HL-60 (cell line): ENCODE data around the gene EFNA1.

ENCODE experiments used
- GABPA ChIP-seq: IDR thresholded peaks from 2 replicates; pipeline ENCODE4 v1.6.1; 2012; ENCODE audit warnings: low read depth
- POLR2AphosphoS5 ChIP-seq: IDR thresholded peaks from 2 replicates; pipeline ENCODE4 v1.6.1; 2012; ENCODE audit warnings: low read depth
- TF ChIP-seq, protein P1 (sequence below): IDR thresholded peaks from 2 replicates; pipeline ENCODE4 v1.6.1; 2012; ENCODE audit warnings: low read depth; ENCODE audit not compliant: insufficient replicate concordance
- TF ChIP-seq, protein P2 (sequence below): IDR thresholded peaks from one replicate; pipeline ENCODE4 v1.5.1; 2011; ENCODE audit warnings: low read length, control low read depth, inconsistent platforms; ENCODE audit not compliant: insufficient read depth

DNA sequence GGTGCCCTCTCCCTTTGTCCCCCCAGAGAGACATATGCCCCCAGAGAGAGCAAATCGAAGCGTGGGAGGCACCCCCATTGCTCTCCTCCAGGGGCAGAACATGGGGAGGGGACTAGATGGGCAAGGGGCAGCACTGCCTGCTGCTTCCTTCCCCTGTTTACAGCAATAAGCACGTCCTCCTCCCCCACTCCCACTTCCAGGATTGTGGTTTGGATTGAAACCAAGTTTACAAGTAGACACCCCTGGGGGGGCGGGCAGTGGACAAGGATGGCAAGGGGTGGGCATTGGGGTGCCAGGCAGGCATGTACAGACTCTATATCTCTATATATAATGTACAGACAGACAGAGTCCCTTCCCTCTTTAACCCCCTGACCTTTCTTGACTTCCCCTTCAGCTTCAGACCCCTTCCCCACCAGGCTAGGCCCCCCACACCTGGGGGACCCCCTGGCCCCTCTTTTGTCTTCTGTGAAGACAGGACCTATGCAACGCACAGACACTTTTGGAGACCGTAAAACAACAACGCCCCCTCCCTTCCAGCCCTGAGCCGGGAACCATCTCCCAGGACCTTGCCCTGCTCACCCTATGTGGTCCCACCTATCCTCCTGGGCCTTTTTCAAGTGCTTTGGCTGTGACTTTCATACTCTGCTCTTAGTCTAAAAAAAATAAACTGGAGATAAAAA, 40.7 kb upstream of the EFNA1 start:
- TF ChIP-seq, protein P1, sequence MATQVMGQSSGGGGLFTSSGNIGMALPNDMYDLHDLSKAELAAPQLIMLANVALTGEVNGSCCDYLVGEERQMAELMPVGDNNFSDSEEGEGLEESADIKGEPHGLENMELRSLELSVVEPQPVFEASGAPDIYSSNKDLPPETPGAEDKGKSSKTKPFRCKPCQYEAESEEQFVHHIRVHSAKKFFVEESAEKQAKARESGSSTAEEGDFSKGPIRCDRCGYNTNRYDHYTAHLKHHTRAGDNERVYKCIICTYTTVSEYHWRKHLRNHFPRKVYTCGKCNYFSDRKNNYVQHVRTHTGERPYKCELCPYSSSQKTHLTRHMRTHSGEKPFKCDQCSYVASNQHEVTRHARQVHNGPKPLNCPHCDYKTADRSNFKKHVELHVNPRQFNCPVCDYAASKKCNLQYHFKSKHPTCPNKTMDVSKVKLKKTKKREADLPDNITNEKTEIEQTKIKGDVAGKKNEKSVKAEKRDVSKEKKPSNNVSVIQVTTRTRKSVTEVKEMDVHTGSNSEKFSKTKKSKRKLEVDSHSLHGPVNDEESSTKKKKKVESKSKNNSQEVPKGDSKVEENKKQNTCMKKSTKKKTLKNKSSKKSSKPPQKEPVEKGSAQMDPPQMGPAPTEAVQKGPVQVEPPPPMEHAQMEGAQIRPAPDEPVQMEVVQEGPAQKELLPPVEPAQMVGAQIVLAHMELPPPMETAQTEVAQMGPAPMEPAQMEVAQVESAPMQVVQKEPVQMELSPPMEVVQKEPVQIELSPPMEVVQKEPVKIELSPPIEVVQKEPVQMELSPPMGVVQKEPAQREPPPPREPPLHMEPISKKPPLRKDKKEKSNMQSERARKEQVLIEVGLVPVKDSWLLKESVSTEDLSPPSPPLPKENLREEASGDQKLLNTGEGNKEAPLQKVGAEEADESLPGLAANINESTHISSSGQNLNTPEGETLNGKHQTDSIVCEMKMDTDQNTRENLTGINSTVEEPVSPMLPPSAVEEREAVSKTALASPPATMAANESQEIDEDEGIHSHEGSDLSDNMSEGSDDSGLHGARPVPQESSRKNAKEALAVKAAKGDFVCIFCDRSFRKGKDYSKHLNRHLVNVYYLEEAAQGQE, result no peak
- TF ChIP-seq, protein P2, sequence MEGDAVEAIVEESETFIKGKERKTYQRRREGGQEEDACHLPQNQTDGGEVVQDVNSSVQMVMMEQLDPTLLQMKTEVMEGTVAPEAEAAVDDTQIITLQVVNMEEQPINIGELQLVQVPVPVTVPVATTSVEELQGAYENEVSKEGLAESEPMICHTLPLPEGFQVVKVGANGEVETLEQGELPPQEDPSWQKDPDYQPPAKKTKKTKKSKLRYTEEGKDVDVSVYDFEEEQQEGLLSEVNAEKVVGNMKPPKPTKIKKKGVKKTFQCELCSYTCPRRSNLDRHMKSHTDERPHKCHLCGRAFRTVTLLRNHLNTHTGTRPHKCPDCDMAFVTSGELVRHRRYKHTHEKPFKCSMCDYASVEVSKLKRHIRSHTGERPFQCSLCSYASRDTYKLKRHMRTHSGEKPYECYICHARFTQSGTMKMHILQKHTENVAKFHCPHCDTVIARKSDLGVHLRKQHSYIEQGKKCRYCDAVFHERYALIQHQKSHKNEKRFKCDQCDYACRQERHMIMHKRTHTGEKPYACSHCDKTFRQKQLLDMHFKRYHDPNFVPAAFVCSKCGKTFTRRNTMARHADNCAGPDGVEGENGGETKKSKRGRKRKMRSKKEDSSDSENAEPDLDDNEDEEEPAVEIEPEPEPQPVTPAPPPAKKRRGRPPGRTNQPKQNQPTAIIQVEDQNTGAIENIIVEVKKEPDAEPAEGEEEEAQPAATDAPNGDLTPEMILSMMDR, result no peak
- TF ChIP-seq POLR2AphosphoS5 (no peak), GABPA (no peak)
